GM06990 (cell line): ENCODE results near the gene PKDREJ.
"Not testable (repeated sequence)": the region's sequence is repeated elsewhere in the genome, so short reads cannot be mapped to it uniquely, and the experiment has no call there.

ENCODE experiments used
- DNase-seq: peaks from one replicate; pipeline ENCODE4 v3.0.0-alpha.2; 2011; ENCODE audit not compliant: insufficient read length; ENCODE audit errors: extremely low read depth
- H3K27me3 ChIP-seq: replicated peaks from 2 replicates; pipeline ENCODE4 v1.6.0; 2011; ENCODE audit warnings: low read length; ENCODE audit not compliant: control insufficient read depth, insufficient read depth
- H3K36me3 ChIP-seq: 2 replicates; pipeline ENCODE4 v1.5.1; 2011; ENCODE audit warnings: low read length; ENCODE audit not compliant: control insufficient read depth, insufficient read depth
- H3K4me3 ChIP-seq: replicated peaks from 2 replicates; pipeline ENCODE4 v1.5.1; 2011; ENCODE audit warnings: low read depth, mild to moderate bottlenecking, control low read depth, low read length
- CTCF ChIP-seq: IDR thresholded peaks from 2 replicates; pipeline ENCODE4 v1.5.1; 2011; ENCODE audit warnings: low read length, control low read depth, mild to moderate bottlenecking, inconsistent platforms; ENCODE audit not compliant: insufficient read depth, poor library complexity, severe bottlenecking

PKDREJ gene

GRCh38 chr22:46263216-46263590 is at the start of gene PKDREJ:
PKDREJ (minus strand) TSS chr22:46263343; CDS start chr22:46263322, 21 bp downstream.
- DNase-seq, result no peak
- no peak for TF ChIP-seq CTCF
- Histone ChIP-seq H3K27me3 (no peaks in the 10 kb centered on the region), H3K4me3 (no peak within 1 kb of the TSS), H3K36me3 (no peaks in the 10 kb centered on the region)

- H3K27me3 ChIP-seq, H3K4me3 ChIP-seq, DNase-seq: not testable (repeated sequence)
- peaks cover 29% of the 10 kb centered on the region for H3K36me3 ChIP-seq
These were observed 49.7 kb upstream of the PKDREJ start for GRCh38 chr22:46312848-46313247.

GRCh38 chr22:46312056-46312455 is 48.9 kb upstream of the PKDREJ start:
- TF ChIP-seq CTCF, result no peak
- DNase-seq, result no peak
- Histone ChIP-seq H3K4me3 (no peak overlapping the region), H3K36me3 (peaks cover 24% of the 10 kb centered on the region), H3K27me3 (no peaks in the 10 kb centered on the region)

- TF ChIP-seq CTCF, result no peak
- Histone ChIP-seq H3K27me3 (no peaks in the 10 kb centered on the region), H3K36me3 (peaks cover 21% of the 10 kb centered on the region), H3K4me3 (no peak overlapping the region)
- no peak for DNase-seq
These were observed 46.5 kb upstream of the PKDREJ start for GRCh38 chr22:46309526-46310085.

GRCh38 chr22:46308283-46308988 is 45.3 kb upstream of the PKDREJ start:
- Histone ChIP-seq H3K27me3 (no peaks in the 10 kb centered on the region), H3K36me3 (peaks cover 19% of the 10 kb centered on the region), H3K4me3 (no peak overlapping the region)
- no peak for TF ChIP-seq CTCF
- DNase-seq, result no peak

- DNase-seq, result no peak
- H3K4me3 ChIP-seq, result no peak overlapping the region
- no peaks in the 10 kb centered on the region for H3K27me3 ChIP-seq
- no peak for TF ChIP-seq CTCF
- peaks cover 16% of the 10 kb centered on the region for H3K36me3 ChIP-seq
These were observed 40.3 kb upstream of the PKDREJ start for GRCh38 chr22:46303347-46303965.
